Frontal cortex (tissue), 4 donors: ENCODE data around the gene EME1. TPM values are rescaled to one million over a fixed set of nuclear protein-coding genes. Genes with fewer than 3 reads are reported as not detected.
"Not testable (repeated sequence)": the region's sequence is repeated elsewhere in the genome, so short reads cannot be mapped to it uniquely, and the experiment has no call there.

Source experiments
- DNase-seq, 2 donors: peaks; one replicate each; pipeline ENCODE4 v3.0.0; 2012; ENCODE audit warnings: low spot score in 2 of 2
- FAIRE-seq: peaks from 2 replicates; lab custom pipeline; 2012; peaks lifted over from hg19 to GRCh38; lab: Jason Lieb, UNC
- small RNA-seq: library from RNA; depleted of rRNA; stranded (forward); fragments of <200 nt; gene quantifications from one replicate; pipeline ENCODE3, GENCODE V24; 2014
- total RNA-seq: library from RNA; depleted of rRNA; stranded (reverse); fragments of >200 nt; gene quantifications from one replicate; pipeline ENCODE4 v1.2.3, GENCODE V29; 2014
- donor health status: control.
- donor health status: control.
- donor health status: control.

The EME1 gene
- total RNA-seq, 1 donor from 2014 or later, result 1.2 TPM

DNA sequence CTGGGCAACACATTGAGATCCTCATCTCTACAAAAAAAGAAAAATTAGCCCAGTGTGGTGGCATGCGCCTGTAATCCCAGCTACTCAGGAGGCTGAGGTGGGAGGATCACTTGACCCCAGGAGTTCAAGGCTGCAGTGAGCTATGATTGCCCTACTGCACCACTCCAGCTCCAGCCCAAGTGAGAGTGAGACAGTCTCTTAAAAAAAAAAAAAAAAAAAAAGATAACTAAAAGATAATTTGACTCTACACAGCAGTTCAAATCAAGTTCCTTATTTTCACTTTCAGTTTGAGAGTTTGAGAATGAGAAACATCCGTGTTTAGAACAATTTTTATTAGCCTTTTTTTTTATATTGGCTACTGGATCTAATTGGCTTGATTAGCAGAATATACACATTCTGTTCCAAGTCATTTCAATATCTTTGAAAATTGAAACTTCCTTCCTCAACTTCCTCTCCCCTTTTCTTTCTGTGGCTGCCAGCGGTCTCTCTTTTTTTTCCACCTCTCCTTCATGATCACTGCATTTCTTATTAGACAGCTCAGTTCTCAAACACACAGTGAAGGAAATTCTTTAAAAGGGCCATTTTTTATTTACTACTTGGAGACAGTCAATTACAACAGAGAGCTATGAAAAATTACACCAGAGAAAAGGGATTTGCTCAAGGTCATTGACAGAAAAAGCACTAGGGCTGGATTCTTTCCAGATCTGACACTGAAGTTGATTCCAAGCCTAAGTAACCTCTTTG, 48.5 kb downstream of the EME1 start:
- FAIRE-seq (no peak), DNase-seq (no peak)

GRCh38 chr17:50422738-50423137, 49.7 kb downstream of the EME1 start:
- no peak for DNase-seq
- no peak for FAIRE-seq

DNA sequence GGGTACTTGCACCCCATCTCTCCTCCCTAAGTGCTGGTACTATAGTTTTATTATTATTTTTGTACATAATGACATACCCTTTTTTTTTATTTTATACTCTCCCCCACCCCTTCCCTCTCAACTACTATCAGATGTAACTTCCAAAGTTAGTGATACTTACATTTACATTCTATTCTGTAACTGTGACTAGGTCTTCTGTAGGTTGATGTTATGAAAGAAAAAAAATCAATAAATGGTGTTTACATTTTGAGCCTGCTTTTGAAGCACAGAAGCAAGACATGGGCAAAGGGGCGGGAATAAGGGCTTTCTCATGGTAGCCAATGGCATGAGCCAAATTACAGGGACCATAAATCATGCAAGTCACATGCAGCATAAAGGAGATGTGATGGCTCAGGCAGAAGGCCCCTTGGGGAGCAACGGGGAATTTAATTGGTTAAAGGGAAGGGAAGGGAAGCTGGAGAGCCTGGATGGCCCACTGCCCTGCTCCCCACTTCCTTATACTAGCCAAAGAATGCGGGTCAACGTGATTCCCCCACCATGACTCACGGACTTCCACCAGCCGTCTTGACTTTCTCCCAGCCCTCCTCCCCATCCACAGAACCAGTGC, 50.6 kb downstream of the EME1 start:
- DNase-seq, result no peak
- FAIRE-seq, result no peak

- FAIRE-seq (no peak), DNase-seq (no peak)
Measured at GRCh38 chr17:50424246-50424995, 51.4 kb downstream of the EME1 start.

DNA sequence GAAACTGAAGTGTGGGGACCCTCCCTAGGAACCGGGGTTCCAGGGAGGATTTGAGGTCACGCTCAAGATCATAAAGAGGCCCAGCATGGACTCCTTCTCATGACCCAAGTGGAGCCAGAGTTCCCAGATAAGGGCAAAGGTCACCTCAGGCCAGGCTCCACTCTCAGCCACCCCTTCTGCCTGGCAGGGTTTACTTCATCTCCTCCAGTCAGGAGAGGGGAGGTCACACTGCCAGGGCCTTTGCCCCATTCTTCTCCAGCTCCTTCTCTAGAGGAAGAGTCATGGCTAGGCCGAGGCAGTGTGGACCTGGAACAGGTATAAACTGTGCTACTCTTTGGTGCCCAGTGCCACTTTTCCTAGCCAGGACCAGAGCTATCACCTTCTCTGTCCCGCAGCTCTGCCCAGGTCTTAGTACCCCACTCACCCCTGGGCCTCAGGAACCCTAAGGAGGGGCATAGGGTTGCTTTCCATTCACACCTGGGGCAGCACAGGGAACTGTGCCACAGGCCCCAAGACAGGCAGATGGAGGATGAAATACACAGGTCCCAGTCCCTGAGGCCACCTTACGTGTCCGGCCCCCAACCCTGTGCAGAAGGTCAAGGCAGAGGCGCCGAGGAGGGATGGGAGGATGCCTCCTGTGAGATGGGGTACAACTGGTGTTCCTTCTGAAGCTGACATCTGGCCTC, 52.1 kb downstream of the EME1 start:
- DNase-seq, result peak in 1 of 2 donors; percentile 15
- FAIRE-seq, result no peak

DNA sequence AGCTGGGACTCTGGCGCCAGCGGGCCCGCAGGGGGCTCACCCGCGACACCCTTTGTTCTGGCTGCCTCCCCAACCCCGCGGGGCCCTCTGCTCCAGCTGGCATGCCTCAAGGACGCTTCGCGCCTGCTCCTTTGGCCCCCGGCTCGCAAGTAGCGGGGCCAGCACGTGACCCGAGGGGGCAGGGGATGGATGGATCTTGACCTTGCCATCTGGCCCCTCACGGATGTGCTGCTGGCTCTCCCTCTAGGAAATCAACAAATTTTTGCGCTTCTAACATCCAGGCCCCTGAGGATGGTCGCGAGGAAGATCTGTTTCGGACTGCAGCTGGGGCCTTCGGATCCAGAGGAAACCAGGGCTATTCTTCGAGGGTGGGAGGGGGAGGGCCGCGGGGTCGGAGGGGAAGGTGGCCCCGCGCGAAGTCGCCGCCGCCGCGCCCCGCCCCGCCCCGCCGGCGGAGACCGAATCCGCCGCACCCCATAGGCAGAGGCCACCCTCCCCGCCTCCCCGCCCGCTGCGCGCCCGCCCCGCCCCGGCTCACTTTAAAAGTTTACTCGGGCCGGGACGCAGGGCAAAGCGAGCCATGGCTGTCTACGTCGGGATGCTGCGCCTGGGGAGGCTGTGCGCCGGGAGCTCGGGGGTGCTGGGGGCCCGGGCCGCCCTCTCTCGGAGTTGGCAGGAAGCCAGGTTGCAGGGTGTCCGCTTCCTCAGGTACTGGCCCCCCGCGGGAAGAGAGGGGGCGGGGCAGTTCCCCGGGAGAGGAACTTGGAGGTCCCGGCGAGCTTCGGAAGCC, 52.8 kb downstream of the EME1 start, which contains the start of gene ACSF2:
Gene ACSF2 (plus strand): TSS at position 537 of the 790 bp plus-strand sequence. CDS start 44 bp downstream, at position 581.
- DNase-seq (peak; percentile 56 to 74), FAIRE-seq (no peak)

- no peak for FAIRE-seq
- DNase-seq, result no peak
Measured at GRCh38 chr17:50426472-50426782, 53.4 kb downstream of the EME1 start.

DNA sequence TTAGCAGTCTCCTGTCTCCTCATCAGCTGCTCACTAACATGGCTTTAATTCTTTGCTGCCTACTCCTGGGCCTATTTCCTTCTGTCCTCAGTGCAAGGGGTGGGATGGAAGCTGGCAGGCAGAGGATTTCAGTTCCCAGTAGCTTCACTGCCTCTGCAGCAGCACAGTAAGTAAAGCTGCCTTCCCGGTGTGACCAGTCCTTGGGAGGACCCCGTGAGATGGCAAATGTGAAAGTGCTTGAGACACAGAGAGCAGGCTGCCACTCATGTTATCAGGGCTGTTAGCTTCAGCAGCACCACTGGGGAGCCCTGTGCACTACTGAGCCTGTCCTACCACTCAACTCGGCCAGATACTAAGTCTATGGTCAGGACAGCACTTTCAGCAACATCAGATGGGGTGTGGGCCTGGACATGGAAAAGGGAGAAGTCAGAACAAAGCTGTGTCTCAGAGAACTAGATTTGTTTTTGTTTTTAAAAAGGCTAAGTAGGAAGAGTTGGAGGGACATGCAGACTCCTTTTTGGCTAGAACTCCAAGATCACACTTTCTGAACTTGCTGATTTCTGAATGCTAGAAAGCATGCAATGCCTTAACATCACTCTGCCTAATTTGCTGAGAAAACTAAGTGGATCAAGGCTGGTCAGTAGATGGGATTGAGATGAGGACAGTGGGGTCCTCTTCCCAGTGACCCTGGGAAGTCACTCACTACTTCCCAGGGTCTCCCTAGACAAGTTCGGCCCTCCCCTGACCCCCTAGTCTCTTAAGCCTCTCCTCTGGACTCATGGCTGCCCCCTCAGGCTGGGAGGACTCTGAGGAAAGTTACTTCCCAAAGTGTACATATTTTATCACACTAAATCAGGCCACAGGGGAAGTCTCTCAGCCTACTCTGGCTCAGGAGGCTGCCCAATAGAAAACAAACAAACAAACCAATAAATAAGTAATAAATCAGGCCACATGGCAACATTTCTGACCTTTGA, 54.1 kb downstream of the EME1 start:
- peak; percentile 24 to 34 for DNase-seq
- FAIRE-seq, result no peak

GRCh38 chr17:50428126-50428525, 55.1 kb downstream of the EME1 start:
- not testable (repeated sequence) for FAIRE-seq, DNase-seq

DNA sequence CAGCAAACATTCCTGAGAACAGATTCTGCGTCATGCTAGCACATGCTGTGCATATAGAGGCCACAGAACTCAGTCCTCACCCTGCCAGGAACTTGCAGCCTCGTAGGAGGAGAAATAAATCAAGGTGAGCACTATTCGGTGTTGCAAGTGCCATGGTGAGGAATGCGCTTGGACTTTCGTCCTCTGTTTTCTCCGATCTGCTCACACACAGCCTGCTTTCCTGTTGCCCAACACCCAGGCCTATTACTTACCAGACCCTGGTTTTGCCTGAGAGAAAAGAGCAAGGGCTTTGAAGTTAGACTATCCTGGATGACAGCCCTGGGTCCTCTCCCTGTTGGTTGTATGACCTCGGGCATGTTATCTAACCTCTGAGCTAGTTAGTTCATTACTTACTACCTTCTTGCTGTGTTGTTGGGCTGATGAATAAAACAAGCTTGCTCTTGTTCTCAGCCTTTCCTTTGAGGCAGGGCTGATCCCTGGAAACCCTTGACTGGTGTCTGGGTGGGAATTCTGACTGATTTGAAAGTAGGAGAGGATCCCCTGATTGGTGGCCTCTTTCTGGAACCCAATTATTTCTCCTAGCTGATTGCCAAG, 55.9 kb downstream of the EME1 start:
- no peak for DNase-seq

DNA sequence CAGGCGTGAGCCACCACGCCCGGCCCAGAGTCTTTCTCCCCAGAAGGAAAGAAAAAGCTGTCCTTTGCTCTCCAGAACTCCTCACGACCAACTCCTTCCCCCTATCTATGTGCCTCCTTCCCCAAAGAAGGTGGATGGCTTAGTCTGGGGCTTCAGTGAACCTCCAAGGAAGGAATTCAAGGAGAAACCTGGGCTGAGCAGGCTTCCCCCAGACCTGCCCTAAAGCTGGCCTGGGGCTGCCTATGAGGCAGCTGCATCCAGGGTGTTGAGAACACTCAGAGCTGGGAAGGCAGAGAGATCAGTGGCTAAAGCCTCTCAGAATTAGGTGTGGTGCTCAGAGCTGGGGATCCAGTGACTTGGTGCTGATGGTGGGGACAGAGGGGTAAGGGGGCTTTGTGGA, 56.8 kb downstream of the EME1 start:
- FAIRE-seq, result no peak
- DNase-seq, result no peak

More for the DNA sequence above, 55.9 kb downstream of the EME1 start:
- no peak for FAIRE-seq

Small RNA genes within 50 kb of the gene (small RNA-seq; reads per million reads assigned to genes)
- gene RF00019, result not detected

Other genes starting within 250 kb of the EME1 start
- gene SAMD14, start 243.1 kb upstream of the EME1 start, total RNA-seq, result 21.2 TPM
- gene PPP1R9B, start 222.6 kb upstream of the EME1 start, total RNA-seq, result 68.9 TPM
- not detected for gene SGCA, start 207.2 kb upstream of the EME1 start, total RNA-seq
- gene COL1A1, start 171.6 kb upstream of the EME1 start, total RNA-seq, result 26.1 TPM
- not detected for gene TMEM92, start 98.8 kb upstream of the EME1 start, total RNA-seq
- 9.0 TPM for gene XYLT2, start 27.1 kb upstream of the EME1 start, total RNA-seq
- 38.7 TPM for gene MRPL27, start within 50 bp of the EME1 start, total RNA-seq
- 38.7 TPM for gene LRRC59, start 24.3 kb downstream of the EME1 start, total RNA-seq
- 2.0 TPM for gene ACSF2, start 53.0 kb downstream of the EME1 start, total RNA-seq
- not detected for gene CHAD, start 95.7 kb downstream of the EME1 start, total RNA-seq
- gene RSAD1, start 105.6 kb downstream of the EME1 start, total RNA-seq, result 17.1 TPM
- gene MYCBPAP, start 135.2 kb downstream of the EME1 start, total RNA-seq, result 0.82 TPM
- gene EPN3, start 159.5 kb downstream of the EME1 start, total RNA-seq, result 0.41 TPM
- 26.9 TPM for gene SPATA20, start 173.9 kb downstream of the EME1 start, total RNA-seq
- 7.7 TPM for gene CACNA1G, start 187.5 kb downstream of the EME1 start, total RNA-seq